Measurements from ENCODE around the gene COX4I2.

Gene COX4I2

GRCh38 chr20:31685853-31686643, 48.3 kb downstream of the COX4I2 start:
- in situ Hi-C loops (cut with HindIII; ENCODE audit: low pct_unique_long_range_greater_than_20kb, low sequenced_read_pairs): no loop called here
- peak in 1 of 2 experiments; percentile 56 for DNase-seq (ENCODE audit: low read depth in 1 of 2, low spot score in 1 of 2)
- no peak for TF ChIP-seq JUND (IDR thresholded peaks at IDR 0.05; ENCODE audit: low read depth)

GRCh38 chr20:31687777-31688176, 50.1 kb downstream of the COX4I2 start:
- in situ Hi-C loops (cut with HindIII; ENCODE audit: low pct_unique_long_range_greater_than_20kb, low sequenced_read_pairs): no loop called here
- no peak for DNase-seq (ENCODE audit: low read depth in 1 of 2, low spot score in 1 of 2)
- TF ChIP-seq JUND (IDR thresholded peaks at IDR 0.05; ENCODE audit: low read depth): no peak

GRCh38 chr20:31689141-31689540, 51.4 kb downstream of the COX4I2 start:
- no peak for TF ChIP-seq JUND (IDR thresholded peaks at IDR 0.05; ENCODE audit: low read depth)
- DNase-seq (ENCODE audit: low read depth in 1 of 2, low spot score in 1 of 2): no peak
- in situ Hi-C loops (cut with HindIII; ENCODE audit: low pct_unique_long_range_greater_than_20kb, low sequenced_read_pairs): no loop called here

- in situ Hi-C loops (cut with HindIII; ENCODE audit: low pct_unique_long_range_greater_than_20kb, low sequenced_read_pairs): no loop called here
- TF ChIP-seq JUND (IDR thresholded peaks at IDR 0.05; ENCODE audit: low read depth): no peak
- no peak for DNase-seq (ENCODE audit: low read depth in 1 of 2, low spot score in 1 of 2)
These were observed 52.5 kb downstream of the COX4I2 start for GRCh38 chr20:31690124-31690666.

- no peak for DNase-seq (ENCODE audit: low read depth in 1 of 2, low spot score in 1 of 2)
- in situ Hi-C loops (cut with HindIII; ENCODE audit: low pct_unique_long_range_greater_than_20kb, low sequenced_read_pairs): no loop called here
- TF ChIP-seq JUND (IDR thresholded peaks at IDR 0.05; ENCODE audit: low read depth): no peak
These were observed 54.0 kb downstream of the COX4I2 start for GRCh38 chr20:31691646-31692275.

GRCh38 chr20:31693402-31693801, 55.7 kb downstream of the COX4I2 start:
- DNase-seq (ENCODE audit: low read depth in 1 of 2, low spot score in 1 of 2): no peak
- in situ Hi-C loops (cut with HindIII; ENCODE audit: low pct_unique_long_range_greater_than_20kb, low sequenced_read_pairs): no loop called here
- no peak for TF ChIP-seq JUND (IDR thresholded peaks at IDR 0.05; ENCODE audit: low read depth)

- no peak for DNase-seq (ENCODE audit: low read depth in 1 of 2, low spot score in 1 of 2)
- in situ Hi-C loops (cut with HindIII; ENCODE audit: low pct_unique_long_range_greater_than_20kb, low sequenced_read_pairs): no loop called here
- no peak for TF ChIP-seq JUND (IDR thresholded peaks at IDR 0.05; ENCODE audit: low read depth)
These were observed 56.4 kb downstream of the COX4I2 start for GRCh38 chr20:31693987-31694661.

All from T47D (cell line).